Activated naive CD4-positive, alpha-beta T cell treated with anti-CD3 and anti-CD28 coated beads, Interleukin-2, amount 10 ng/mL, durations not matched to agents 7 days and 5 days (primary cell): ENCODE results near the gene QPCTL.
A peak's percentile ranks its signal among the peaks of the same experiment; 100 is the strongest.

Experiments
- CTCF ChIA-PET: fragments of 350-600 bp; sonication (Branson Sonifier 250); formaldehyde crosslinking; loops from one replicate; lab custom pipeline; 2021; ENCODE audit warnings: antibody characterized with exemption; lab: Charles Lee
- DNase-seq: peaks from one replicate; pipeline ENCODE4 v3.0.0-alpha.2; 2020
- H3K27ac Mint-ChIP-seq: one replicate; pipeline ENCODE4 v1.8.0; 2021; ENCODE audit warnings: mild to moderate bottlenecking, moderate library complexity, mixed read lengths
- H3K27me3 Mint-ChIP-seq: one replicate; pipeline ENCODE4 v1.8.0; 2021; ENCODE audit warnings: mild to moderate bottlenecking, mixed read lengths
- H3K36me3 Mint-ChIP-seq: one replicate; pipeline ENCODE4 v1.8.0; 2021; ENCODE audit warnings: mixed read lengths
- H3K4me1 Mint-ChIP-seq: one replicate; pipeline ENCODE4 v1.8.0; 2021; ENCODE audit warnings: mixed read lengths
- H3K4me3 Mint-ChIP-seq: one replicate; pipeline ENCODE4 v1.8.0; 2021; ENCODE audit warnings: mild to moderate bottlenecking, moderate library complexity, mixed read lengths
- H3K9me3 Mint-ChIP-seq: one replicate; pipeline ENCODE4 v1.8.0; 2021; ENCODE audit warnings: mixed read lengths

QPCTL gene

GRCh38 chr19:45692187-45693105, at the start of gene QPCTL:
Gene QPCTL, plus strand, starts transcription at chr19:45692666. Its CDS starts 38 bp downstream, at chr19:45692704.
- H3K4me1 Mint-ChIP-seq: peaks cover 26% of the 10 kb centered on the region
- H3K4me3 Mint-ChIP-seq: peak within 1 kb of the TSS; percentile 93
- CTCF ChIA-PET: interaction anchor here (0.7 to 5.0 kb wide), 14 partner anchors 9 to 253 kb away, joined by 3 to 43 read pairs (median 4); partner anchors contain the start of gene SIX5
- peak; percentile 99 for DNase-seq
- H3K36me3 Mint-ChIP-seq: peaks cover 26% of the 10 kb centered on the region
- H3K27ac Mint-ChIP-seq: peak within 1 kb of the TSS; percentile 92
- no peaks in the 10 kb centered on the region for H3K9me3 Mint-ChIP-seq
- H3K27me3 Mint-ChIP-seq: no peaks in the 10 kb centered on the region

- H3K36me3 Mint-ChIP-seq: peaks cover 11% of the 10 kb centered on the region
- peaks cover 65% of the 10 kb centered on the region for H3K4me1 Mint-ChIP-seq
- H3K4me3 Mint-ChIP-seq: peak overlapping the region; percentile 54
- peaks cover 29% of the 10 kb centered on the region for H3K27me3 Mint-ChIP-seq
- peak overlapping the region; percentile 97 for H3K27ac Mint-ChIP-seq
- CTCF ChIA-PET: interaction anchor here (0.7 to 3.3 kb wide), 23 partner anchors 7 to 204 kb away, joined by 3 to 52 read pairs (median 4); partner anchors contain the start of genes GIPR, OPA3 and PPM1N
- DNase-seq: peak; percentile 92
- peaks cover 2% of the 10 kb centered on the region for H3K9me3 Mint-ChIP-seq
Measured at GRCh38 chr19:45643024-45643926, 49.2 kb upstream of the QPCTL start.

- DNase-seq: no peak
- H3K27ac Mint-ChIP-seq: no peak overlapping the region
Measured at GRCh38 chr19:45643927-45644771, 48.3 kb upstream of the QPCTL start.

GRCh38 chr19:45645068-45645630, 47.3 kb upstream of the QPCTL start:
- H3K4me3 Mint-ChIP-seq: peak overlapping the region; percentile 81
- H3K27ac Mint-ChIP-seq: peak overlapping the region; percentile 86
- peaks cover 8% of the 10 kb centered on the region for H3K36me3 Mint-ChIP-seq
- peaks cover 2% of the 10 kb centered on the region for H3K9me3 Mint-ChIP-seq
- H3K4me1 Mint-ChIP-seq: peaks cover 51% of the 10 kb centered on the region
- DNase-seq: no peak
- CTCF ChIA-PET: interaction anchor here (0.8 to 1.6 kb wide), 6 partner anchors 36 to 172 kb away, joined by 3 to 9 read pairs (median 4); partner anchors contain the start of gene QPCTL
- H3K27me3 Mint-ChIP-seq: peaks cover 30% of the 10 kb centered on the region

More at GRCh38 chr19:45643927-45644771, 48.3 kb upstream of the QPCTL start:
- CTCF ChIA-PET: interaction anchor here (1.0 to 3.3 kb wide), 8 partner anchors 38 to 205 kb away, joined by 3 to 52 read pairs (median 4); partner anchors contain the start of gene OPA3
- H3K4me1 Mint-ChIP-seq: peaks cover 59% of the 10 kb centered on the region
- H3K27me3 Mint-ChIP-seq: peaks cover 29% of the 10 kb centered on the region
- peaks cover 2% of the 10 kb centered on the region for H3K9me3 Mint-ChIP-seq
- peak overlapping the region; percentile 21 for H3K4me3 Mint-ChIP-seq
- peaks cover 8% of the 10 kb centered on the region for H3K36me3 Mint-ChIP-seq

- H3K36me3 Mint-ChIP-seq: peaks cover 6% of the 10 kb centered on the region
- H3K27ac Mint-ChIP-seq: peak overlapping the region; percentile 86
- H3K4me3 Mint-ChIP-seq: peak overlapping the region; percentile 81
- H3K4me1 Mint-ChIP-seq: peaks cover 47% of the 10 kb centered on the region
- peaks cover 37% of the 10 kb centered on the region for H3K27me3 Mint-ChIP-seq
- CTCF ChIA-PET: interaction anchor here (0.8 to 1.6 kb wide), 7 partner anchors 35 to 171 kb away, joined by 3 to 9 read pairs (median 4); partner anchors contain the start of gene QPCTL
- peaks cover under 1% of the 10 kb centered on the region for H3K9me3 Mint-ChIP-seq
- DNase-seq: peak; percentile 88
Measured at GRCh38 chr19:45645631-45646344, 46.7 kb upstream of the QPCTL start.

- no peaks in the 10 kb centered on the region for H3K9me3 Mint-ChIP-seq
- CTCF ChIA-PET: interaction anchor here (1.0 to 1.6 kb wide), 5 partner anchors 35 to 170 kb away, joined by 3 to 9 read pairs (median 4); no protein-coding TSS in a partner anchor
- DNase-seq: no peak
- H3K36me3 Mint-ChIP-seq: peaks cover under 1% of the 10 kb centered on the region
- peak overlapping the region; percentile 86 for H3K27ac Mint-ChIP-seq
- peaks cover 42% of the 10 kb centered on the region for H3K4me1 Mint-ChIP-seq
- peaks cover 39% of the 10 kb centered on the region for H3K27me3 Mint-ChIP-seq
- H3K4me3 Mint-ChIP-seq: peak overlapping the region; percentile 81
Measured at GRCh38 chr19:45646345-45646698, 46.1 kb upstream of the QPCTL start.

GRCh38 chr19:45650722-45651121, 41.7 kb upstream of the QPCTL start:
- no peaks in the 10 kb centered on the region for H3K36me3 Mint-ChIP-seq
- H3K4me1 Mint-ChIP-seq: peaks cover 9% of the 10 kb centered on the region
- H3K9me3 Mint-ChIP-seq: no peaks in the 10 kb centered on the region
- H3K27me3 Mint-ChIP-seq: peaks cover 16% of the 10 kb centered on the region
- CTCF ChIA-PET: interaction anchor here (1.1 kb wide), 1 partner anchor 8 kb away, joined by 3 read pairs; no protein-coding TSS in a partner anchor
- H3K4me3 Mint-ChIP-seq: no peak overlapping the region
- H3K27ac Mint-ChIP-seq: no peak overlapping the region
- no peak for DNase-seq

GRCh38 chr19:45653634-45654033, 38.8 kb upstream of the QPCTL start:
- Mint-ChIP-seq H3K9me3 (no peaks in the 10 kb centered on the region), H3K36me3 (no peaks in the 10 kb centered on the region), H3K4me3 (no peak overlapping the region), H3K27me3 (peaks cover 19% of the 10 kb centered on the region), H3K27ac (no peak overlapping the region), H3K4me1 (no peaks in the 10 kb centered on the region)
- CTCF ChIA-PET: no interaction called here
- DNase-seq: no peak

- Mint-ChIP-seq H3K4me1 (no peaks in the 10 kb centered on the region), H3K9me3 (no peaks in the 10 kb centered on the region), H3K27ac (no peak overlapping the region), H3K4me3 (no peak overlapping the region), H3K27me3 (peaks cover 29% of the 10 kb centered on the region), H3K36me3 (no peaks in the 10 kb centered on the region)
- no peak for DNase-seq
- CTCF ChIA-PET: no interaction called here
Measured at GRCh38 chr19:45655073-45655472, 37.4 kb upstream of the QPCTL start.

GRCh38 chr19:45657520-45658167, 34.8 kb upstream of the QPCTL start:
- no peak for DNase-seq
- Mint-ChIP-seq H3K36me3 (no peaks in the 10 kb centered on the region), H3K4me3 (no peak overlapping the region), H3K9me3 (no peaks in the 10 kb centered on the region), H3K27me3 (peaks cover 39% of the 10 kb centered on the region), H3K4me1 (no peaks in the 10 kb centered on the region), H3K27ac (no peak overlapping the region)
- CTCF ChIA-PET: no interaction called here

GRCh38 chr19:45659096-45659729, 33.3 kb upstream of the QPCTL start:
- H3K36me3 Mint-ChIP-seq: no peaks in the 10 kb centered on the region
- CTCF ChIA-PET: no interaction called here
- H3K9me3 Mint-ChIP-seq: no peaks in the 10 kb centered on the region
- peaks cover 45% of the 10 kb centered on the region for H3K27me3 Mint-ChIP-seq
- no peak overlapping the region for H3K27ac Mint-ChIP-seq
- H3K4me3 Mint-ChIP-seq: no peak overlapping the region
- DNase-seq: no peak
- peaks cover 5% of the 10 kb centered on the region for H3K4me1 Mint-ChIP-seq
